Hepatocyte (in vitro differentiated cells): ENCODE data around the gene OR6B1.

ENCODE experiments used
- EZH2 ChIP-seq: fragments of 200-600 bp; sonication (generic); IDR thresholded peaks from 2 replicates; pipeline ENCODE4 v1.6.1; 2016; ENCODE audit warnings: antibody characterized with exemption, mild to moderate bottlenecking, borderline replicate concordance
- EZH2phosphoT487 ChIP-seq: fragments of 200-600 bp; sonication (generic); IDR thresholded peaks from one replicate; pipeline ENCODE4 v1.6.1; 2018; ENCODE audit warnings: antibody characterized with exemption, mild to moderate bottlenecking, low read depth, moderate library complexity; ENCODE audit not compliant: unreplicated experiment, severe bottlenecking
- TF ChIP-seq, protein P1 (sequence below): fragments of 200-600 bp; sonication (generic); IDR thresholded peaks from 2 replicates; pipeline ENCODE4 v1.5.1; 2016; ENCODE audit warnings: antibody characterized with exemption, mild to moderate bottlenecking; ENCODE audit not compliant: poor library complexity

GRCh38 chr7:144027974-144028373 lies 27.9 kb downstream of the OR6B1 start:
- TF ChIP-seq, protein P1, sequence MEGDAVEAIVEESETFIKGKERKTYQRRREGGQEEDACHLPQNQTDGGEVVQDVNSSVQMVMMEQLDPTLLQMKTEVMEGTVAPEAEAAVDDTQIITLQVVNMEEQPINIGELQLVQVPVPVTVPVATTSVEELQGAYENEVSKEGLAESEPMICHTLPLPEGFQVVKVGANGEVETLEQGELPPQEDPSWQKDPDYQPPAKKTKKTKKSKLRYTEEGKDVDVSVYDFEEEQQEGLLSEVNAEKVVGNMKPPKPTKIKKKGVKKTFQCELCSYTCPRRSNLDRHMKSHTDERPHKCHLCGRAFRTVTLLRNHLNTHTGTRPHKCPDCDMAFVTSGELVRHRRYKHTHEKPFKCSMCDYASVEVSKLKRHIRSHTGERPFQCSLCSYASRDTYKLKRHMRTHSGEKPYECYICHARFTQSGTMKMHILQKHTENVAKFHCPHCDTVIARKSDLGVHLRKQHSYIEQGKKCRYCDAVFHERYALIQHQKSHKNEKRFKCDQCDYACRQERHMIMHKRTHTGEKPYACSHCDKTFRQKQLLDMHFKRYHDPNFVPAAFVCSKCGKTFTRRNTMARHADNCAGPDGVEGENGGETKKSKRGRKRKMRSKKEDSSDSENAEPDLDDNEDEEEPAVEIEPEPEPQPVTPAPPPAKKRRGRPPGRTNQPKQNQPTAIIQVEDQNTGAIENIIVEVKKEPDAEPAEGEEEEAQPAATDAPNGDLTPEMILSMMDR = no peak
- no peak for TF ChIP-seq EZH2
- TF ChIP-seq EZH2phosphoT487 = no peak
